ENCODE data around the gene SYNGAP1. TPM values are rescaled to one million over a fixed set of nuclear protein-coding genes. Genes with fewer than 3 reads are reported as not detected.

The SYNGAP1 gene
- polyA plus RNA-seq, 1 donor from 2014 or later, result 4.3 TPM

- Histone ChIP-seq H3K36me3 (ENCODE audit: insufficient read depth, low read length) (no peaks in the 10 kb centered on the region), H2AFZ (ENCODE audit: low read depth, low read length) (no peak overlapping the region), H3K9me2 (ENCODE audit: insufficient read depth, low read length) (no peaks in the 10 kb centered on the region), H3K27me3 (ENCODE audit: insufficient read depth, low read depth, low read length) (no peaks in the 10 kb centered on the region), H3K4me3 (ENCODE audit: low read length) (peak overlapping the region; percentile 87), H4K20me1 (ENCODE audit: insufficient read depth) (no peaks in the 10 kb centered on the region), H3K27ac (ENCODE audit: low read length) (peak overlapping the region; percentile 81), H3K4me2 (ENCODE audit: low read length) (peak overlapping the region; percentile 95), H3K9me3 (ENCODE audit: low read length) (no peaks in the 10 kb centered on the region), H3K9ac (ENCODE audit: low read length) (peak overlapping the region; percentile 81), H3F3A (ENCODE audit: insufficient read depth, low read length, poor library complexity, severe bottlenecking) (peaks cover 5% of the 10 kb centered on the region), H3K79me2 (replicated peaks; ENCODE audit: insufficient read depth, low read length) (peaks cover 43% of the 10 kb centered on the region)
- TF ChIP-seq CTCF (IDR thresholded peaks at IDR 0.05; ENCODE audit: poor library complexity, severe bottlenecking) (peak; percentile 59), SMC3 (conservative IDR thresholded peaks at IDR 0.05; ENCODE audit: poor library complexity) (peak; percentile 15), EZH2 (IDR thresholded peaks at IDR 0.05; ENCODE audit: borderline replicate concordance, insufficient read depth, low read length, poor library complexity, severe bottlenecking) (no peak), REST (IDR thresholded peaks at IDR 0.05; ENCODE audit: borderline replicate concordance) (no peak), MXI1 (conservative IDR thresholded peaks at IDR 0.05; ENCODE audit: poor library complexity, severe bottlenecking) (peak; percentile 89), RAD21 (conservative IDR thresholded peaks at IDR 0.05) (no peak)
These were observed 8.5 kb downstream of the SYNGAP1 start for GRCh38 chr6:33428224-33428965.

- Histone ChIP-seq H3K36me3 (ENCODE audit: insufficient read depth, low read length) (no peaks in the 10 kb centered on the region), H3K79me2 (replicated peaks; ENCODE audit: insufficient read depth, low read length) (peaks cover 42% of the 10 kb centered on the region), H3F3A (ENCODE audit: insufficient read depth, low read length, poor library complexity, severe bottlenecking) (peaks cover 5% of the 10 kb centered on the region), H2AFZ (ENCODE audit: low read depth, low read length) (no peak overlapping the region), H3K9me3 (ENCODE audit: low read length) (no peaks in the 10 kb centered on the region), H3K9me2 (ENCODE audit: insufficient read depth, low read length) (no peaks in the 10 kb centered on the region), H4K20me1 (ENCODE audit: insufficient read depth) (no peaks in the 10 kb centered on the region), H3K4me2 (ENCODE audit: low read length) (peak overlapping the region; percentile 95), H3K27ac (ENCODE audit: low read length) (peak overlapping the region; percentile 81), H3K4me3 (ENCODE audit: low read length) (peak overlapping the region; percentile 87), H3K27me3 (ENCODE audit: insufficient read depth, low read depth, low read length) (no peaks in the 10 kb centered on the region), H3K9ac (ENCODE audit: low read length) (peak overlapping the region; percentile 81)
- TF ChIP-seq REST (IDR thresholded peaks at IDR 0.05; ENCODE audit: borderline replicate concordance), result no peak
- no peak for TF ChIP-seq TAF1 (IDR thresholded peaks at IDR 0.05; ENCODE audit: low read depth)
- TF ChIP-seq MXI1 (conservative IDR thresholded peaks at IDR 0.05; ENCODE audit: poor library complexity, severe bottlenecking), result no peak
- TF ChIP-seq SMC3 (conservative IDR thresholded peaks at IDR 0.05; ENCODE audit: poor library complexity), result no peak
- TF ChIP-seq EP300 (conservative IDR thresholded peaks at IDR 0.05; ENCODE audit: poor library complexity, severe bottlenecking), result no peak
These were observed 9.3 kb downstream of the SYNGAP1 start for GRCh38 chr6:33428966-33429749.

All from neural cell (in vitro differentiated cells).